Mucosa of gallbladder (tissue), 1 donor: ENCODE data around the gene ST8SIA6. TPM values are rescaled to one million over a fixed set of nuclear protein-coding genes. Genes with fewer than 3 reads are reported as not detected.
"Not testable (repeated sequence)": the region's sequence is repeated elsewhere in the genome, so short reads cannot be mapped to it uniquely, and the experiment has no call there.

Source experiments
- DNase-seq: peaks from one replicate; pipeline ENCODE4 v3.0.0-alpha.2; 2020; ENCODE audit warnings: low spot score
- total RNA-seq: library from RNA; stranded (reverse); gene quantifications from one replicate; pipeline ENCODE4 v1.2.1, GENCODE V29; 2021
- donor health status: DM: no; HTN: no; CAD: no.

The ST8SIA6 gene
- total RNA-seq, 1 donor from 2014 or later, result 0.92 TPM

- no peak for DNase-seq
Measured at GRCh38 chr10:17457083-17457482, 2.7 kb upstream of the ST8SIA6 start.

- no peak for DNase-seq
Measured at GRCh38 chr10:17456032-17456548, 1.7 kb upstream of the ST8SIA6 start.

GRCh38 chr10:17455015-17455520 lies 673 bp upstream of the ST8SIA6 start:
- no peak for DNase-seq

- DNase-seq, result no peak
Measured at GRCh38 chr10:17453373-17454091, 863 bp downstream of the ST8SIA6 start.

GRCh38 chr10:17453035-17453372 lies 1.4 kb downstream of the ST8SIA6 start:
- no peak for DNase-seq

- no peak for DNase-seq
Measured at GRCh38 chr10:17452060-17452841, 2.1 kb downstream of the ST8SIA6 start.

- no peak for DNase-seq
Measured at GRCh38 chr10:17450024-17450423, 4.4 kb downstream of the ST8SIA6 start.

GRCh38 chr10:17445400-17445998 lies 8.9 kb downstream of the ST8SIA6 start:
- DNase-seq, result no peak

GRCh38 chr10:17444388-17444714 lies 10.0 kb downstream of the ST8SIA6 start:
- no peak for DNase-seq

- DNase-seq, result no peak
Measured at GRCh38 chr10:17443707-17444387, 10.5 kb downstream of the ST8SIA6 start.

GRCh38 chr10:17438583-17438982 lies 15.8 kb downstream of the ST8SIA6 start:
- no peak for DNase-seq

GRCh38 chr10:17436578-17436977 lies 17.8 kb downstream of the ST8SIA6 start:
- not testable (repeated sequence) for DNase-seq

GRCh38 chr10:17435953-17436352 lies 18.4 kb downstream of the ST8SIA6 start:
- no peak for DNase-seq

GRCh38 chr10:17435187-17435586 lies 19.2 kb downstream of the ST8SIA6 start:
- DNase-seq, result no peak

GRCh38 chr10:17432723-17433122 lies 21.7 kb downstream of the ST8SIA6 start:
- no peak for DNase-seq

GRCh38 chr10:17431871-17432311 lies 22.5 kb downstream of the ST8SIA6 start:
- DNase-seq, result no peak

GRCh38 chr10:17430647-17431355 lies 23.6 kb downstream of the ST8SIA6 start:
- DNase-seq, result peak; percentile 70

- DNase-seq, result no peak
Measured at GRCh38 chr10:17429490-17429889, 24.9 kb downstream of the ST8SIA6 start.

GRCh38 chr10:17428351-17429097 lies 25.9 kb downstream of the ST8SIA6 start:
- DNase-seq, result no peak

- DNase-seq, result no peak
Measured at GRCh38 chr10:17427666-17428350, 26.6 kb downstream of the ST8SIA6 start.
